HL-60 (cell line): ENCODE data around the gene GABBR1.

Source experiments
- POLR2AphosphoS5 ChIP-seq: IDR thresholded peaks from 2 replicates; pipeline ENCODE4 v1.6.1; 2012; ENCODE audit warnings: low read depth
- SPI1 ChIP-seq: IDR thresholded peaks from 2 replicates; pipeline ENCODE4 v1.6.1; 2012; ENCODE audit warnings: low read depth, mild to moderate bottlenecking, borderline replicate concordance
- TF ChIP-seq, protein P1 (sequence below): IDR thresholded peaks from one replicate; pipeline ENCODE4 v1.5.1; 2011; ENCODE audit warnings: low read length, control low read depth, inconsistent platforms; ENCODE audit not compliant: insufficient read depth

- TF ChIP-seq, protein P1, sequence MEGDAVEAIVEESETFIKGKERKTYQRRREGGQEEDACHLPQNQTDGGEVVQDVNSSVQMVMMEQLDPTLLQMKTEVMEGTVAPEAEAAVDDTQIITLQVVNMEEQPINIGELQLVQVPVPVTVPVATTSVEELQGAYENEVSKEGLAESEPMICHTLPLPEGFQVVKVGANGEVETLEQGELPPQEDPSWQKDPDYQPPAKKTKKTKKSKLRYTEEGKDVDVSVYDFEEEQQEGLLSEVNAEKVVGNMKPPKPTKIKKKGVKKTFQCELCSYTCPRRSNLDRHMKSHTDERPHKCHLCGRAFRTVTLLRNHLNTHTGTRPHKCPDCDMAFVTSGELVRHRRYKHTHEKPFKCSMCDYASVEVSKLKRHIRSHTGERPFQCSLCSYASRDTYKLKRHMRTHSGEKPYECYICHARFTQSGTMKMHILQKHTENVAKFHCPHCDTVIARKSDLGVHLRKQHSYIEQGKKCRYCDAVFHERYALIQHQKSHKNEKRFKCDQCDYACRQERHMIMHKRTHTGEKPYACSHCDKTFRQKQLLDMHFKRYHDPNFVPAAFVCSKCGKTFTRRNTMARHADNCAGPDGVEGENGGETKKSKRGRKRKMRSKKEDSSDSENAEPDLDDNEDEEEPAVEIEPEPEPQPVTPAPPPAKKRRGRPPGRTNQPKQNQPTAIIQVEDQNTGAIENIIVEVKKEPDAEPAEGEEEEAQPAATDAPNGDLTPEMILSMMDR = no peak
- TF ChIP-seq POLR2AphosphoS5 = no peak
- no peak for TF ChIP-seq SPI1
Observed at GRCh38 chr6:29681811-29682210, 48.8 kb upstream of the GABBR1 start.
